MG63 (cell line): ENCODE data around the gene C2CD2L. TPM values are rescaled to one million over a fixed set of nuclear protein-coding genes. Genes with fewer than 3 reads are reported as not detected.
"Not testable (repeated sequence)": the region's sequence is repeated elsewhere in the genome, so short reads cannot be mapped to it uniquely, and the experiment has no call there.

Experiments
- DNase-seq: peaks from one replicate; pipeline ENCODE4 v3.0.0-alpha.2; 2020
- H3K27me3 ChIP-seq: fragments of 250-450 bp; sonication (Bioruptor Pico); 2 replicates; pipeline ENCODE4 v1.5.1; 2020; ENCODE audit warnings: mild to moderate bottlenecking, moderate library complexity
- H3K36me3 ChIP-seq: fragments of 250-450 bp; sonication (Bioruptor Pico); 2 replicates; pipeline ENCODE4 v1.5.1; 2020; ENCODE audit warnings: mild to moderate bottlenecking, moderate library complexity
- H3K4me3 ChIP-seq: fragments of 250-450 bp; sonication (Bioruptor Pico); 2 replicates; pipeline ENCODE4 v1.5.1; 2020; ENCODE audit warnings: mild to moderate bottlenecking, moderate library complexity
- H3K9me3 ChIP-seq: fragments of 250-450 bp; sonication (Bioruptor Pico); 2 replicates; pipeline ENCODE4 v1.5.1; 2020; ENCODE audit warnings: mild to moderate bottlenecking, moderate library complexity
- total RNA-seq: library from RNA; depleted of rRNA; stranded (reverse); fragments of >200 nt; shearing (Covaris generic); gene quantifications from 2 replicates; pipeline ENCODE4 v1.2.3, GENCODE V29; 2014; ENCODE audit warnings: low replicate concordance; rRNA removed

The C2CD2L gene
- total RNA-seq, result 2.9 and 5.1 TPM in 2 replicates

DNA sequence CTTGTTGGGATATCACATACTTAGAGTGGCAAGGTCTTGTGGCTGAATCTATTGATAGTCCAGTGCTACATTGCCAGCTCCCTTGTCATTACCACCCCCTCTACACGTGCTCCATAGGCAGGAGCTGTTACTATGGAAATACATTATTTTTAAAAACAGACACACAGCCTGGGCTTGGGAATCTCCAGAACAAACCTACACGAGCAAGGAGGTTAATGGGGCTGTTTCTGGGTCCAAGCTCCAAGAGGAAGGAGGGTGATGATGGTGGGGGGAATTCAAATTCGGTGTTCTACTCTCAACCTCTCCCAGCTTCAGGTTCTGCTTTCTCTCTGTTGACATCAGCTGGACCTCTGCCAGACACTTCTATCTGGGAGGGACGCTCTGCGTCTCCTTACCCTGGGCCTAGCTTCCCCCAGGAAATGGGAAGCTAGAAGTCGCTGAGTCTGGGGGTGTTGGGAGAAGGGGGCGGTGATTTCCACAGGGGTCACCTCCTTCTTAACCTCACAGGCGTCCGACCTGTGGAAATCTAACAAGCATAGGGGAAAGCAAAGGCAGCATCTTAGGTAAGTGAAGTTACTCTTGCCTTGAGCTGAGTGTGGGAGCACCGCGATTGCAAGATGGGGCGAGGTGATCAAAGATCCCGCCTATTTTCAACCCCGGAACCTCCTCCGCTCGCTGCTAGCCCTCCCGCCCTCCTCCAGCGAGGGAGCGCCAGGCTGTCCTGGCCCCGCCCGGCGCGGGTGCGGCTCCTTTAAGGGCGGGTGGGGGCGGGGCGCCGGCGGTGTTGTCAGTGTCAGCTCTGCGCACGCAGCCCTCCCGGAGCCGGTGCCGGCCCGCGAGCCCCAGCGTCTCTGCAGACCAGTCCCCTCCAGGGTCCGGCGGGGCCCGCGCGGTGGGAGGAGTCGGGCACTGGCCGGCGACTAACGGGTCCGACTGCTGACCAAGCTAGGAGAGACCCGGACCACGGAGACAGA lies at the start of gene C2CD2L:
Gene C2CD2L, plus strand, starts transcription at position 781 of the 974 bp plus-strand sequence. CDS start 398 bp downstream, outside the sequence.
- peaks cover 9% of the 10 kb centered on the region for H3K36me3 ChIP-seq

DNA sequence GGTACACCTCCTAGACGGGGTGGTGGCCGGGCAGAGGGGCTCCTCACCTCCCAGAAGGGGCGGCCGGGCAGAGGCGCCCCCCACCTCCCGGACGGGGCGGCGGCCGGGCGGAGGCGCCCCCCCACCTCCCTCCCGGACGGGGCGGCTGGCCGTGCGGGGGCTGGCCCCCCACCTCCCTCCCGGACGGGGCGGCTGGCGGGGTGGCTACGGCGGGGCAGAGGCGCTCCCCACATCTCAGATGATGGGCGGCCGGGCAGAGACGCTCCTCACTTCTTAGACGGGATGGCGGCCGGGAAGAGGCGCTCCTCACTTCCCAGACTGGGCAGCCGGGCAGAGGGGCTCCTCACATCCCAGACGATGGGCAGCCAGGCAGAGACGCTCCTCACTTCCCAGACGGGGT lies 48.0 kb upstream of the C2CD2L start:
- H3K9me3 ChIP-seq, H3K4me3 ChIP-seq, DNase-seq, H3K27me3 ChIP-seq: not testable (repeated sequence)
- peaks cover 19% of the 10 kb centered on the region for H3K36me3 ChIP-seq

More for the DNA sequence above, at the start of gene C2CD2L:
- no peaks in the 10 kb centered on the region for H3K9me3 ChIP-seq
- DNase-seq, result peak; percentile 92
- H3K27me3 ChIP-seq, result no peaks in the 10 kb centered on the region
- peak within 1 kb of the TSS; percentile 83 for H3K4me3 ChIP-seq

GRCh38 chr11:119061256-119061655 lies 45.9 kb upstream of the C2CD2L start:
- H3K4me3 ChIP-seq, result no peak overlapping the region
- no peak for DNase-seq
- H3K36me3 ChIP-seq, result no peaks in the 10 kb centered on the region
- no peaks in the 10 kb centered on the region for H3K9me3 ChIP-seq
- no peaks in the 10 kb centered on the region for H3K27me3 ChIP-seq

GRCh38 chr11:119062779-119063178 lies 44.4 kb upstream of the C2CD2L start:
- no peak overlapping the region for H3K4me3 ChIP-seq
- no peaks in the 10 kb centered on the region for H3K27me3 ChIP-seq
- no peaks in the 10 kb centered on the region for H3K36me3 ChIP-seq
- no peaks in the 10 kb centered on the region for H3K9me3 ChIP-seq
- peak; percentile 38 for DNase-seq

- Histone ChIP-seq H3K4me3 (no peak overlapping the region), H3K27me3 (no peaks in the 10 kb centered on the region), H3K36me3 (peaks cover 4% of the 10 kb centered on the region), H3K9me3 (no peaks in the 10 kb centered on the region)
- DNase-seq, result no peak
These were observed 41.8 kb upstream of the C2CD2L start for GRCh38 chr11:119065369-119065768.

- Histone ChIP-seq H3K4me3 (peak within 1 kb of the TSS; percentile 96), H3K27me3 (no peaks in the 10 kb centered on the region), H3K9me3 (no peaks in the 10 kb centered on the region), H3K36me3 (peaks cover 13% of the 10 kb centered on the region)
- DNase-seq, result peak; percentile 98
These were observed 39.5 kb upstream of the C2CD2L start, which contains the start of gene VPS11 for GRCh38 chr11:119067371-119068222. VPS11 (plus strand) TSS chr11:119067818; CDS start chr11:119067824, 6 bp downstream.

GRCh38 chr11:119077839-119078238 lies 29.3 kb upstream of the C2CD2L start:
- H3K4me3 ChIP-seq, result no peak overlapping the region
- no peaks in the 10 kb centered on the region for H3K9me3 ChIP-seq
- H3K27me3 ChIP-seq, result no peaks in the 10 kb centered on the region
- peaks cover 47% of the 10 kb centered on the region for H3K36me3 ChIP-seq
- no peak for DNase-seq

- Histone ChIP-seq H3K27me3 (no peaks in the 10 kb centered on the region), H3K36me3 (peaks cover 37% of the 10 kb centered on the region), H3K9me3 (no peaks in the 10 kb centered on the region), H3K4me3 (no peak overlapping the region)
- DNase-seq, result no peak
These were observed 28.3 kb upstream of the C2CD2L start for GRCh38 chr11:119078675-119079420.

DNA sequence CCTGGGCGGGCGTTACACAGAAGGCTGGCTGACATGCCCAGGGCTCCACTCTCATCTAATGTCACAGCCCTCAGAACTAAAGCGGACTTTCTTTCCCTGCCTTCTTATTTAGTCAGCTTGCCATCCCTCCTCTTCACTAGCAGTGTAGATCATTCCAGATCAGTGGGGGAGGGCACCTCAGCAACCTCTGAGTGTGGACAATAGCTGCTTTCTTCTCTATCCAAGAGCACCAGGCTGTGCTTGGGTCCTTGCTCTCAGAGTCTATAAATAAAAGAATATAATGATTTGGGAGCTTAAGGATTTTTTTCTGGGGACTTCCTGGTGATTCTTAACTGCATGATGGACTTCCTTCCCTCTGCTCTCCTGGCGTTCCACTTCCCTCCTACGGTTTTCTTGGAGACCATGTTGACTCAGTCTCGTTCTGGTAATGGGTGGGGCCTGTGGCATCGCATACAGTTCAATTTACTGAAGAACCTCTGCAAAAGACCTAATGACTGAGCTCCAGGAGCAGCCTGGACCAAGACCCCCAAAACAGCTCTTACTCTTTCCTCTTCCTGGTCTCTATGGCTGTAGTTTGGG lies 25.4 kb upstream of the C2CD2L start:
- DNase-seq, result no peak

GRCh38 chr11:119084663-119085436 lies 22.3 kb upstream of the C2CD2L start, which contains the start of gene HMBS:
HMBS (plus strand) TSS chr11:119084881; CDS start chr11:119085034, 153 bp downstream.
- Histone ChIP-seq H3K9me3 (no peaks in the 10 kb centered on the region), H3K4me3 (peak within 1 kb of the TSS; percentile 89), H3K36me3 (peaks cover 12% of the 10 kb centered on the region), H3K27me3 (no peaks in the 10 kb centered on the region)
- DNase-seq, result peak; percentile 90

More for the DNA sequence above, 25.4 kb upstream of the C2CD2L start:
- Histone ChIP-seq H3K4me3 (no peak overlapping the region), H3K27me3 (no peaks in the 10 kb centered on the region), H3K36me3 (peaks cover 25% of the 10 kb centered on the region), H3K9me3 (no peaks in the 10 kb centered on the region)

DNA sequence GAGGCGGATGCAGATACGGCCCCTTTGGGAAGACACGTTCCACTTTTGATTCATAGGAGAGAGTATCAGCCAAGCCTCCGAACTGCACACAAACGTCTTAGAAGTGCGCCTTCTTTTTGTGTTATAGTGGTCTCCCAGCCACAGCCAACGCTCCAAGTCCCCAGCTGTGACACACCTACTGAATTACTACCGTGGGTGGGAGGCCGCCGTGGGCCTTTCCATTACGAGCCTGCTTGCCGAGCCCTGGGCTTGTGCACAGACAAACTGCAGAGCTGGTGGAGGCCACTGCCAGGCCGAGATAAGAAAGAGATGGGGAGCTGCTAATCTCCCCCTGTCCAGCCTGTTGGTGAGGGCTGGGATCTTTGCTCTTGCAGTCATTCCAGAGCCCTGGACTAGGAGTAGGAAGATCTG lies 21.7 kb upstream of the C2CD2L start:
- H3K9me3 ChIP-seq, result no peaks in the 10 kb centered on the region
- no peak for DNase-seq
- peak overlapping the region; percentile 89 for H3K4me3 ChIP-seq
- H3K36me3 ChIP-seq, result peaks cover 10% of the 10 kb centered on the region
- H3K27me3 ChIP-seq, result no peaks in the 10 kb centered on the region

GRCh38 chr11:119087123-119087522 lies 20.0 kb upstream of the C2CD2L start:
- Histone ChIP-seq H3K27me3 (no peaks in the 10 kb centered on the region), H3K4me3 (no peak overlapping the region), H3K36me3 (peaks cover 12% of the 10 kb centered on the region), H3K9me3 (no peaks in the 10 kb centered on the region)
- DNase-seq, result no peak

DNA sequence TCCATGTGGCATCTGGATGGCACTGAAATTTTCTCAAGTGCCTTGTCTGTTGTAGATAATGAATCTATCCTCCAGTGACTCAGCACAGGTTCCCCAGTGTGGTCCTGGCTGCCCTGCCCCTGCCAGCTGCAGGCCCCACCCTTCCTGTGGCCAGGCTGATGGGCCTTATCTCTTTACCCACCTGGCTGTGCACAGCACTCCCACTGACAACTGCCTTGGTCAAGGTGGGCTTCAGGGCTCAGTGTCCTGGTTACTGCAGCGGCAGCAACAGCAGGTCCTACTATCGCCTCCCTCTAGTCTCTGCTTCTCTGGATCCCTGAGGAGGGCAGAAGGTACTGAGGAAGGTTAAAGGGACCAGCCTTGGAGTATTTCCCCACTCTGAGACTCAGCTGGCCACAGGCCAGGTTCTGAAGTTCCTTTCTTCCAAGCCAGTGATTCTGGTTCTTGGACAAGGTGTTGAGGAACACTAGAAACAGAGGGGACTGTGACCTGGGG lies 19.4 kb upstream of the C2CD2L start:
- Histone ChIP-seq H3K36me3 (peaks cover 19% of the 10 kb centered on the region), H3K9me3 (no peaks in the 10 kb centered on the region), H3K4me3 (no peak overlapping the region), H3K27me3 (no peaks in the 10 kb centered on the region)
- DNase-seq, result no peak

- no peak overlapping the region for H3K4me3 ChIP-seq
- H3K27me3 ChIP-seq, result no peaks in the 10 kb centered on the region
- H3K9me3 ChIP-seq, result no peaks in the 10 kb centered on the region
- no peak for DNase-seq
- peaks cover 25% of the 10 kb centered on the region for H3K36me3 ChIP-seq
These were observed 18.7 kb upstream of the C2CD2L start for GRCh38 chr11:119088406-119088805.

- H3K4me3 ChIP-seq, result no peak overlapping the region
- H3K27me3 ChIP-seq, result no peaks in the 10 kb centered on the region
- no peaks in the 10 kb centered on the region for H3K9me3 ChIP-seq
- peaks cover 34% of the 10 kb centered on the region for H3K36me3 ChIP-seq
- no peak for DNase-seq
These were observed 17.8 kb upstream of the C2CD2L start for GRCh38 chr11:119089319-119089718.
